Testis (tissue), 3 donors: ENCODE data around the gene LNPEP. TPM values are rescaled to one million over a fixed set of nuclear protein-coding genes. Genes with fewer than 3 reads are reported as not detected.
A peak's percentile ranks its signal among the peaks of the same experiment; 100 is the strongest.

Experiments
- DNase-seq: peaks from one replicate; pipeline ENCODE4 v3.0.0-alpha.2; 2019
- H3K27ac ChIP-seq, 2 donors: fragments of 200-600 bp; sonication (generic); one replicate each; pipeline ENCODE4 v1.5.1; 2019
- H3K27me3 ChIP-seq: fragments of 200-600 bp; sonication (generic); one replicate; pipeline ENCODE4 v1.5.1; 2019
- H3K36me3 ChIP-seq: fragments of 200-600 bp; sonication (generic); one replicate; pipeline ENCODE4 v1.5.1; 2017; ENCODE audit warnings: low read depth; ENCODE audit errors: missing control alignments
- H3K4me1 ChIP-seq: fragments of 200-600 bp; sonication (generic); one replicate; pipeline ENCODE4 v1.5.1; 2019
- H3K4me3 ChIP-seq, 2 donors: fragments of 200-600 bp; sonication (generic); one replicate each; pipeline ENCODE4 v1.5.1; 2017 to 2019
- H3K9me3 ChIP-seq: fragments of 200-600 bp; sonication (generic); one replicate; pipeline ENCODE4 v1.5.1; 2017
- CTCF ChIP-seq, 3 experiments: fragments of 450-650 bp in 2 of 3; fragments of 200-600 bp in 1 of 3; sonication (generic) in 1 of 3; IDR thresholded peaks; one replicate each; pipeline ENCODE4 v1.5.1; 2016 to 2019; ENCODE audit warnings: antibody characterized with exemption in 3 of 3, mild to moderate bottlenecking in 2 of 3, moderate library complexity in 1 of 3
- POLR2A ChIP-seq: fragments of 450-650 bp; IDR thresholded peaks from one replicate; pipeline ENCODE4 v1.6.1; 2017; ENCODE audit warnings: antibody characterized with exemption, mild to moderate bottlenecking, moderate library complexity
- WGBS, 2 donors: methylation state at CpG; one replicate each; pipeline ENCODE4 v1.1.5; 2018; 5-methylcytosine and 5-hydroxymethylcytosine counted together
- intact Hi-C: fragments of 100-400 bp; cut with DNase I; formaldehyde crosslinking; loops from one replicate; pipeline ENCODE4 v1.15.1; 2023; ENCODE audit warnings: low total_unique reads
- polyA plus RNA-seq: library from polyadenylated mRNA; stranded (reverse); fragments of 350-450 nt; fragmentation: Illumina TruSeq; extraction: RNeasy Lipid Tissue Mini Kit (QIAGEN cat#74804); gene quantifications from one replicate; pipeline ENCODE4 v1.2.3, GENCODE V29; 2014; ENCODE audit warnings: low read depth, low replicate concordance; ENCODE audit not compliant: insufficient read depth
- total RNA-seq, 2 donors: library from RNA; depleted of rRNA; stranded (reverse); fragments of >200 nt; gene quantifications; one replicate each; pipeline ENCODE4 v1.2.3, GENCODE V29; 2016

The LNPEP gene
- total and polyA plus RNA-seq, 3 donors from 2014 or later, result 10.9 to 33.1 (median 28.0) TPM

DNA sequence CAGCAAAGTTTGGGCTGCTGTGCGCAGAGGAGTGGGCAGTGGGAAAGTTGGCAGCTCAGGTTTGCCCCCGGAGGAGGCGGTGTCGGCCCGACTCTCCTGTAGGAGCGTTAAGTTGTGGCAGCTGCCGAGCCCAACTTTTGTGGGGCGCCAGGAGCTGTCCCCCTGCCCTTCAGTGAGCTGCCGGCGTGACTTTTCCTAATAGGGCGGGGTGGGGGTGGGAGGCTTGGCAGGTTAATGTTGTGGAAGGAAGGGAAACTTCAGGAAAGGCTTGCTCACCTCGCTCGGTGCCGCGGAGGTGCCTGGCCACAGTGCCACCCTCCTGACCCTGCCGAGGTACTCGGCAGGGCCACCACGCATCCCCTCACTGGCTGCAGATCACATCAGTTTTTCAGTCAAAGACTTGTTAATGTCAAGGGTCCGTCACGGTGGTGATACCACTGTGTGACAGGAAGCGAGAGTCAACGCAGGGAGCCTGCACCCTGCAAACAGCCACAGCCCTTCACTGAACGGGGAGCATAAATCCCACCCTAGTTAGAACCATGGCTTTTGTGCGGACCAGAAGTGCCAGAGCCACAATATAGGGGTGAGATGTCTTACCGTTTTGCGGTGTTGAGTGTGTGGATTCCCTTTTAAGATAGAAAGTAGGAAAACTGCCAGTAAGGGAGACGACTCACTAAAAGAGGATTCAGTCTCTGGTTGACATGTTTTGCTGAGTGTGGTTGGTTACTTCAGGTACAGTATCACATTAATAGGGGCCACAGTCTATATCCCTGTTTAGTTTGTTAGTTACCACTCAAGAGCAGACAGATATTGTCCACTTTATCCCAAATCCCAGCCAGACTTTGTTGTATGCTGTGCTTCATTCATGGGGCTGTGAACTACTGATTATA, 796 bp downstream of the LNPEP start:
- no peak for TF ChIP-seq POLR2A
- no peak for TF ChIP-seq CTCF (IDR thresholded peaks at IDR 0.05)
- Histone ChIP-seq H3K4me1 (peaks cover 16% of the 10 kb centered on the region), H3K27me3 (no peaks in the 10 kb centered on the region), H3K4me3 (peak overlapping the region; percentile 87 to 96), H3K36me3 (no peaks in the 10 kb centered on the region), H3K9me3 (no peaks in the 10 kb centered on the region), H3K27ac (peak overlapping the region; percentile 87 to 94)
- intact Hi-C loops, result no loop called here
- 0 to 1% methylated on average over 5 to 27 of the region's 27 CpGs for WGBS, 2 donors
- DNase-seq, result peak; percentile 56

DNA sequence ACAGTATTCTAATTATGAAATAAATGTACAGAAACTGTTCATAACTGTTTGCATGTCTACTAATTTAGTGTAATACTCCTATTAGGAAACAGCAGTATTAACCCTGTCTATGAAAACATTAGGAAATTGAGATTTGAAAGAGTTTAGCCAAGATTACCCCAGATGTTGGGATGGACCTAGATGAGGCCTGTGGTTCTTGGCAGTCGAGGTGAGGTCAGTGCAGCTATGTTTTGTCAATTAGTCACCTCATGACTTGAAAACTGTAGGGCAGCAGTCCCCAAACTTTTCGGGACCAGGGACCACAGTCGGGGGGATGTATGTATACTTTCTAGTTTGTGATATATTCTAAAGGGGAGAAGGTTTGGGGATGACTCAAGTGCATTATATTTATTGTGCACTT, 4.7 kb downstream of the LNPEP start:
- Histone ChIP-seq H3K9me3 (no peaks in the 10 kb centered on the region), H3K27me3 (no peaks in the 10 kb centered on the region), H3K27ac (no peak overlapping the region), H3K4me1 (peaks cover 8% of the 10 kb centered on the region), H3K36me3 (no peaks in the 10 kb centered on the region), H3K4me3 (no peak overlapping the region)
- no peak for DNase-seq
- intact Hi-C loops, result no loop called here
- 91 to 95% methylated on average over 3 of the region's 3 CpGs for WGBS, 2 donors
- TF ChIP-seq CTCF (IDR thresholded peaks at IDR 0.05) (no peak), POLR2A (no peak)

DNA sequence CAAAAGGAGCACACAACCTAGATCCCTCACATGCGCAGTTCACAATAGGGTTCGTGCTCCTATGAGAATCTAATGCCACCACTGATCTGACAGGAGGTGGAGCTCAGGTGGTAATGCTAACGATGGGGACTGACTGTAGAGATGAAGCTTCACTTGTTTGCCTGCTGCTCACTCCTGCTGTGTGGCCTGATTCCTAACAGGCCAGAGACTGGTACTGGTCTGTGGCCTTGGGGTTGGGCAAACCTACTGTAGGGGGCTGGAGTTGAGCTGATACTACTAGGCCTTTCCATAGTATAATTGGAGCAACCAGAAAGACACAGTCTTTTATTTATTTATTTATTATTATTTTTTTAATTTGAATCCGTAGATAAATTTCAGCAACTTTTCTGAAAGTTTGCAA, 5.3 kb downstream of the LNPEP start:
- 80% methylated on average over 4 of the region's 4 CpGs for WGBS, 2 donors
- Histone ChIP-seq H3K4me1 (peaks cover 8% of the 10 kb centered on the region), H3K9me3 (no peaks in the 10 kb centered on the region), H3K36me3 (no peaks in the 10 kb centered on the region), H3K4me3 (no peak overlapping the region), H3K27ac (no peak overlapping the region), H3K27me3 (no peaks in the 10 kb centered on the region)
- intact Hi-C loops, result no loop called here
- TF ChIP-seq CTCF (IDR thresholded peaks at IDR 0.05) (no peak), POLR2A (no peak)
- DNase-seq, result no peak

- H3K4me1 ChIP-seq, result peaks cover 6% of the 10 kb centered on the region
- TF ChIP-seq POLR2A, result no peak
- TF ChIP-seq CTCF (IDR thresholded peaks at IDR 0.05), result no peak
- H3K36me3 ChIP-seq, result no peaks in the 10 kb centered on the region
- no peak overlapping the region for H3K27ac ChIP-seq
- H3K27me3 ChIP-seq, result no peaks in the 10 kb centered on the region
- no peak for DNase-seq
- no peak overlapping the region for H3K4me3 ChIP-seq
- 96 to 97% methylated on average over 9 of the region's 9 CpGs for WGBS, 2 donors
- H3K9me3 ChIP-seq, result no peaks in the 10 kb centered on the region
- intact Hi-C loops, result no loop called here
These were observed 6.2 kb downstream of the LNPEP start for GRCh38 chr5:96942078-96942477.

- TF ChIP-seq CTCF (IDR thresholded peaks at IDR 0.05), result no peak
- TF ChIP-seq POLR2A, result no peak
- H3K9me3 ChIP-seq, result no peaks in the 10 kb centered on the region
- no peaks in the 10 kb centered on the region for H3K27me3 ChIP-seq
- H3K36me3 ChIP-seq, result no peaks in the 10 kb centered on the region
- intact Hi-C loops, result no loop called here
- WGBS, 2 donors, result 94 to 97% methylated on average over 1 of the region's 1 CpG
- H3K4me3 ChIP-seq, result no peak overlapping the region
- H3K4me1 ChIP-seq, result no peaks in the 10 kb centered on the region
- no peak overlapping the region for H3K27ac ChIP-seq
- no peak for DNase-seq
These were observed 7.0 kb downstream of the LNPEP start for GRCh38 chr5:96942911-96943310.
